Fibroblast of lung (primary cell): Measurements from ENCODE around the gene DNMT3B.

ENCODE experiments used
- CTCF ChIP-seq, 2 donors: IDR thresholded peaks in 1 of 2; conservative IDR thresholded peaks in 1 of 2; 1 replicate in 1 of 2; 2 replicates in 1 of 2; pipeline ENCODE4 v1.5.1; 2011 to 2012; ENCODE audit warnings: low read length in 2 of 2, control low read depth in 1 of 2, inconsistent platforms in 1 of 2, low read depth in 1 of 2, mild to moderate bottlenecking in 1 of 2
- EZH2 ChIP-seq: IDR thresholded peaks from 2 replicates; pipeline ENCODE4 v1.5.1; 2012; ENCODE audit warnings: low read length, control low read depth, mild to moderate bottlenecking; ENCODE audit errors: missing control alignments

- no peak for TF ChIP-seq CTCF (conservative IDR thresholded peaks at IDR 0.05 in 1 of 2, IDR thresholded peaks at IDR 0.05 in 1 of 2; ENCODE audit: low read depth in 1 of 2, low read length in 2 of 2)
- TF ChIP-seq EZH2 = no peak
Measured at GRCh38 chr20:32773223-32773622, 11.0 kb downstream of the DNMT3B start.
